HepG2 (cell line): ENCODE measurements around the gene TM4SF5. TPM values are rescaled to one million over a fixed set of nuclear protein-coding genes. Genes with fewer than 3 reads are reported as not detected.

ENCODE experiments used
- GFI1 ChIP-seq: sonication (generic); formaldehyde crosslinking; IDR thresholded peaks from 2 replicates; pipeline ENCODE4 v1.5.0; 2020; ENCODE audit warnings: missing genetic modification reagents, mild to moderate bottlenecking, borderline replicate concordance
- GLMP ChIP-seq: sonication (generic); formaldehyde crosslinking; IDR thresholded peaks from 2 replicates; pipeline ENCODE4 v1.9.0; 2021; ENCODE audit warnings: missing genetic modification reagents, mild to moderate bottlenecking, borderline replicate concordance
- IKZF1 ChIP-seq: fragments of 450-650 bp; IDR thresholded peaks from 2 replicates; pipeline ENCODE4 v1.7.1; 2016
- KAT7 ChIP-seq: IDR thresholded peaks from 2 replicates; pipeline ENCODE4 v1.6.1; 2018; ENCODE audit warnings: borderline replicate concordance, missing compliant biosample characterization
- KLF9 ChIP-seq: IDR thresholded peaks from 2 replicates; pipeline ENCODE4 v1.6.1; 2016; ENCODE audit warnings: low read depth
- MED13 ChIP-seq: sonication (generic); formaldehyde crosslinking; IDR thresholded peaks from 2 replicates; pipeline ENCODE4 v1.5.0; 2020; ENCODE audit warnings: missing genetic modification reagents
- NAIF1 ChIP-seq: sonication (generic); formaldehyde crosslinking; IDR thresholded peaks from 2 replicates; pipeline ENCODE4 v1.5.0; 2020; ENCODE audit warnings: mild to moderate bottlenecking, missing genetic modification reagents, borderline replicate concordance
- ZNF230 ChIP-seq: sonication (generic); formaldehyde crosslinking; IDR thresholded peaks from 2 replicates; pipeline ENCODE4 v1.4.0; 2020; ENCODE audit warnings: mild to moderate bottlenecking, missing genetic modification reagents
- ZNF562 ChIP-seq: sonication (generic); formaldehyde crosslinking; IDR thresholded peaks from 2 replicates; pipeline ENCODE4 v1.8.0; 2022; ENCODE audit warnings: missing genetic modification reagents, borderline replicate concordance
- ZNF574 ChIP-seq: sonication (generic); formaldehyde crosslinking; IDR thresholded peaks from 2 replicates; pipeline ENCODE4 v1.4.0; 2020; ENCODE audit warnings: missing genetic modification reagents
- ZNF720 ChIP-seq: sonication (generic); formaldehyde crosslinking; IDR thresholded peaks from 2 replicates; pipeline ENCODE4 v1.4.0; 2020; ENCODE audit warnings: missing genetic modification reagents
- ZNF737 ChIP-seq: sonication (generic); formaldehyde crosslinking; IDR thresholded peaks from 2 replicates; pipeline ENCODE4 v1.5.0; 2020; ENCODE audit warnings: missing genetic modification reagents, mild to moderate bottlenecking, borderline replicate concordance
- ZNF883 ChIP-seq: sonication (generic); formaldehyde crosslinking; IDR thresholded peaks from 2 replicates; pipeline ENCODE4 v1.5.1; 2020; ENCODE audit warnings: mild to moderate bottlenecking, missing genetic modification reagents; ENCODE audit errors: not compliant biosample characterization
- ZSCAN21 ChIP-seq: sonication (generic); formaldehyde crosslinking; IDR thresholded peaks from 2 replicates; pipeline ENCODE4 v1.8.0; 2022; ENCODE audit warnings: mild to moderate bottlenecking, missing genetic modification reagents, moderate library complexity, borderline replicate concordance
- ZSCAN30 ChIP-seq: sonication (generic); formaldehyde crosslinking; IDR thresholded peaks from 2 replicates; pipeline ENCODE4 v1.5.0; 2020; ENCODE audit warnings: mild to moderate bottlenecking, missing genetic modification reagents
- ZUFSP ChIP-seq: sonication (generic); formaldehyde crosslinking; IDR thresholded peaks from 2 replicates; pipeline ENCODE4 v1.9.0; 2021; ENCODE audit warnings: missing genetic modification reagents, mild to moderate bottlenecking, borderline replicate concordance
- polyA plus RNA-seq, 8 experiments: library from polyadenylated mRNA; depleted of rRNA in 3 of 8; stranded (reverse) in 7 of 8; unstranded in 1 of 8; fragments of >200 nt; fragmentation: Illumina TruSeq in 4 of 8; extraction: Trizol in 4 of 8; gene quantifications; 2 replicates each; pipeline versions ENCODE4 v1.2.1 to v1.2.3, GENCODE V29; 2011 to 2016; ENCODE audit warnings: low read depth in 4 of 8, missing spikeins in 1 of 8, mixed read lengths in 1 of 8; ENCODE audit not compliant: insufficient read depth in 1 of 8
- total RNA-seq, 5 experiments: library from RNA; depleted of rRNA; stranded (reverse); fragments of >200 nt; fragmentation: Illumina TruSeq; extraction: Trizol; gene quantifications; 2 replicates each; pipeline ENCODE4 v1.2.3, GENCODE V29; 2016; ENCODE audit warnings: low read depth in 1 of 5

TM4SF5 gene
- total and polyA plus RNA-seq, 2 of the 13 experiments (the other 11 are each of a cell fraction or from before 2014, with no cell fraction given) = 30.1 to 126 TPM

- TF ChIP-seq ZNF883 (CRISPR knock-in tag) (no peak), ZNF737 (CRISPR knock-in tag) (0 out of 2 replicates have a peak, but pooled peaks have one; percentile 16), ZSCAN30 (CRISPR knock-in tag) (no peak), GLMP (CRISPR knock-in tag) (peak; percentile 8; the same call in 1 of the 2 replicates), KAT7 (CRISPR knock-in tag) (no peak), MED13 (CRISPR knock-in tag) (no peak), GFI1 (CRISPR knock-in tag) (no peak; the same call in 1 of the 2 replicates), ZSCAN21 (CRISPR knock-in tag) (no peak), ZNF562 (CRISPR knock-in tag) (no peak), KLF9 (CRISPR knock-in tag) (no peak), ZNF230 (peak; percentile 29; the same call in 1 of the 2 replicates), ZNF720 (CRISPR knock-in tag) (no peak), IKZF1 (no peak), ZNF574 (CRISPR knock-in tag) (peak; percentile 51), ZUFSP (CRISPR knock-in tag) (no peak), NAIF1 (CRISPR knock-in tag) (peak; percentile 61)
Measured at GRCh38 chr17:4788807-4789700, 17.4 kb downstream of the TM4SF5 start, which contains the start of gene GLTPD2 (continued).
